Measurements from ENCODE around the gene EVI2B. TPM values are rescaled to one million over a fixed set of nuclear protein-coding genes. Genes with fewer than 3 reads are reported as not detected.
"Not testable (repeated sequence)": the region's sequence is repeated elsewhere in the genome, so short reads cannot be mapped to it uniquely, and the experiment has no call there.

EVI2B gene
- polyA plus RNA-seq, 1 donor (not counting 4 experiments of a cell fraction or from before 2014, with no cell fraction given), result 0.80 TPM

GRCh38 chr17:31266042-31266441 lies 47.8 kb downstream of the EVI2B start:
- FAIRE-seq (peak; percentile 39), DNase-seq (ENCODE audit: low read depth, low spot score) (no peak)
- dilution Hi-C loops (cut with MboI; ENCODE audit: extremely low pct_ligation_motif_present, low sequenced_read_pairs), result no loop called here

GRCh38 chr17:31262923-31263322 lies 50.9 kb downstream of the EVI2B start:
- DNase-seq (ENCODE audit: low read depth, low spot score); H3K27me3 ChIP-seq (ENCODE audit: control insufficient read depth, extremely low read depth, insufficient read depth, low read length); H3K4me3 ChIP-seq (ENCODE audit: control insufficient read depth in 2 of 3, extremely low read depth in 1 of 3, insufficient read depth in 2 of 3, low read depth in 1 of 3, low read length in 3 of 3); H3K9me1 ChIP-seq (ENCODE audit: control insufficient read depth, extremely low read depth, insufficient read depth, low read length); H3K4me2 ChIP-seq (ENCODE audit: control insufficient read depth, extremely low read depth, insufficient read depth, low read depth, low read length); H3K79me2 ChIP-seq (ENCODE audit: control insufficient read depth, insufficient read depth, low read length); H3K27ac ChIP-seq (ENCODE audit: control insufficient read depth, insufficient read depth, low read length); H4K20me1 ChIP-seq (ENCODE audit: control insufficient read depth, extremely low read depth, insufficient read depth, low read length); H3K9ac ChIP-seq (ENCODE audit: control insufficient read depth, extremely low read depth, insufficient read depth, low read length); dilution Hi-C loops (cut with MboI; ENCODE audit: extremely low pct_ligation_motif_present, low sequenced_read_pairs); H3K4me1 ChIP-seq (ENCODE audit: control insufficient read depth, extremely low read depth, insufficient read depth, low read length); H2AFZ ChIP-seq (ENCODE audit: control insufficient read depth, low read length); H3K9me3 ChIP-seq (ENCODE audit: control insufficient read depth, low read depth, low read length); FAIRE-seq: not testable (repeated sequence)
- peaks cover 7 to 12% of the 10 kb centered on the region in 2 experiments for H3K36me3 ChIP-seq (ENCODE audit: control insufficient read depth in 2 of 2, extremely low read depth in 1 of 2, insufficient read depth in 2 of 2, low read length in 2 of 2)

More at GRCh38 chr17:31266042-31266441, 47.8 kb downstream of the EVI2B start:
- TF ChIP-seq EZH2 (IDR thresholded peaks at IDR 0.05; ENCODE audit: low read length), result no peak
- TF ChIP-seq, protein P1, sequence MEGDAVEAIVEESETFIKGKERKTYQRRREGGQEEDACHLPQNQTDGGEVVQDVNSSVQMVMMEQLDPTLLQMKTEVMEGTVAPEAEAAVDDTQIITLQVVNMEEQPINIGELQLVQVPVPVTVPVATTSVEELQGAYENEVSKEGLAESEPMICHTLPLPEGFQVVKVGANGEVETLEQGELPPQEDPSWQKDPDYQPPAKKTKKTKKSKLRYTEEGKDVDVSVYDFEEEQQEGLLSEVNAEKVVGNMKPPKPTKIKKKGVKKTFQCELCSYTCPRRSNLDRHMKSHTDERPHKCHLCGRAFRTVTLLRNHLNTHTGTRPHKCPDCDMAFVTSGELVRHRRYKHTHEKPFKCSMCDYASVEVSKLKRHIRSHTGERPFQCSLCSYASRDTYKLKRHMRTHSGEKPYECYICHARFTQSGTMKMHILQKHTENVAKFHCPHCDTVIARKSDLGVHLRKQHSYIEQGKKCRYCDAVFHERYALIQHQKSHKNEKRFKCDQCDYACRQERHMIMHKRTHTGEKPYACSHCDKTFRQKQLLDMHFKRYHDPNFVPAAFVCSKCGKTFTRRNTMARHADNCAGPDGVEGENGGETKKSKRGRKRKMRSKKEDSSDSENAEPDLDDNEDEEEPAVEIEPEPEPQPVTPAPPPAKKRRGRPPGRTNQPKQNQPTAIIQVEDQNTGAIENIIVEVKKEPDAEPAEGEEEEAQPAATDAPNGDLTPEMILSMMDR (optimal IDR thresholded peaks at IDR 0.05 in 1 of 3, IDR thresholded peaks at IDR 0.05 in 1 of 3, conservative IDR thresholded peaks at IDR 0.05 in 1 of 3; ENCODE audit: extremely low read depth in 1 of 3, insufficient read depth in 2 of 3, low read length in 3 of 3), result peak in 1 of 3 experiments; percentile 16
- H3K36me3 ChIP-seq (ENCODE audit: control insufficient read depth in 2 of 2, extremely low read depth in 1 of 2, insufficient read depth in 2 of 2, low read length in 2 of 2), result peaks cover 6 to 7% of the 10 kb centered on the region in 2 experiments
- H3K9me3 ChIP-seq (ENCODE audit: control insufficient read depth, low read depth, low read length), result no peaks in the 10 kb centered on the region
- H4K20me1 ChIP-seq (ENCODE audit: control insufficient read depth, extremely low read depth, insufficient read depth, low read length), result no peaks in the 10 kb centered on the region
- peaks cover 20% of the 10 kb centered on the region for H3K4me1 ChIP-seq (ENCODE audit: control insufficient read depth, extremely low read depth, insufficient read depth, low read length)
- no peak overlapping the region for H3K4me2 ChIP-seq (ENCODE audit: control insufficient read depth, extremely low read depth, insufficient read depth, low read depth, low read length)
- no peak overlapping the region for H3K4me3 ChIP-seq (ENCODE audit: control insufficient read depth in 2 of 3, extremely low read depth in 1 of 3, insufficient read depth in 2 of 3, low read depth in 1 of 3, low read length in 3 of 3)
- H3K27ac ChIP-seq (ENCODE audit: control insufficient read depth, insufficient read depth, low read length), result no peak overlapping the region
- H3K27me3 ChIP-seq (ENCODE audit: control insufficient read depth, extremely low read depth, insufficient read depth, low read length), result no peaks in the 10 kb centered on the region
- no peak overlapping the region for H2AFZ ChIP-seq (ENCODE audit: control insufficient read depth, low read length)
- no peak overlapping the region for H3K9ac ChIP-seq (ENCODE audit: control insufficient read depth, extremely low read depth, insufficient read depth, low read length)
- no peaks in the 10 kb centered on the region for H3K79me2 ChIP-seq (ENCODE audit: control insufficient read depth, insufficient read depth, low read length)
- H3K9me1 ChIP-seq (ENCODE audit: control insufficient read depth, extremely low read depth, insufficient read depth, low read length), result no peaks in the 10 kb centered on the region

DNA sequence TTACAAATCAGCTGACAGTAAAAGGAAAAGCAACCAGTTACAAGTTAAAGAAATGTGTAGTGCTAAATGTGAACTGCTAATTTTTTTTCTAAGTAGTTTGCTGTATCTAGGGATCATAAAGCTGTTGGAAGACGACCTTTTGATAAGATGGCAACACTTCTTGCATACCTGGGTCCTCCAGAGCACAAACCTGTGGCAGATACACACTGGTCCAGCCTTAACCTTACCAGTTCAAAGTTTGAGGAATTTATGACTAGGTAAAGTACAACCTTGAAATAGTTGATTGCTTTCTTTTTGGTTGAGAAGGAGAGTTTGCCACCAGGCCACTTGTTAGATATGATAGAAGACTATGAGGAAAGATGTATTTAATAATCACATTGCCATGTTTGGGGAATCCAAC lies 52.3 kb downstream of the EVI2B start:
- Histone ChIP-seq H3K4me1 (ENCODE audit: control insufficient read depth, extremely low read depth, insufficient read depth, low read length) (no peaks in the 10 kb centered on the region), H2AFZ (ENCODE audit: control insufficient read depth, low read length) (no peak overlapping the region), H3K9me3 (ENCODE audit: control insufficient read depth, low read depth, low read length) (no peaks in the 10 kb centered on the region), H3K4me3 (ENCODE audit: control insufficient read depth in 2 of 3, extremely low read depth in 1 of 3, insufficient read depth in 2 of 3, low read depth in 1 of 3, low read length in 3 of 3) (no peak overlapping the region), H4K20me1 (ENCODE audit: control insufficient read depth, extremely low read depth, insufficient read depth, low read length) (no peaks in the 10 kb centered on the region), H3K27ac (ENCODE audit: control insufficient read depth, insufficient read depth, low read length) (no peak overlapping the region), H3K27me3 (ENCODE audit: control insufficient read depth, extremely low read depth, insufficient read depth, low read length) (no peaks in the 10 kb centered on the region), H3K79me2 (ENCODE audit: control insufficient read depth, insufficient read depth, low read length) (no peaks in the 10 kb centered on the region), H3K36me3 (ENCODE audit: control insufficient read depth in 2 of 2, extremely low read depth in 1 of 2, insufficient read depth in 2 of 2, low read length in 2 of 2) (peaks cover 5 to 7% of the 10 kb centered on the region in 2 experiments), H3K9ac (ENCODE audit: control insufficient read depth, extremely low read depth, insufficient read depth, low read length) (no peak overlapping the region), H3K4me2 (ENCODE audit: control insufficient read depth, extremely low read depth, insufficient read depth, low read depth, low read length) (no peak overlapping the region), H3K9me1 (ENCODE audit: control insufficient read depth, extremely low read depth, insufficient read depth, low read length) (no peaks in the 10 kb centered on the region)
- no peak for FAIRE-seq
- no peak for DNase-seq (ENCODE audit: low read depth, low spot score)
- TF ChIP-seq, protein P1 (optimal IDR thresholded peaks at IDR 0.05 in 1 of 3, IDR thresholded peaks at IDR 0.05 in 1 of 3, conservative IDR thresholded peaks at IDR 0.05 in 1 of 3; ENCODE audit: extremely low read depth in 1 of 3, insufficient read depth in 2 of 3, low read length in 3 of 3), result no peak
- no peak for TF ChIP-seq EZH2 (IDR thresholded peaks at IDR 0.05; ENCODE audit: low read length)
- dilution Hi-C loops (cut with MboI; ENCODE audit: extremely low pct_ligation_motif_present, low sequenced_read_pairs), result no loop called here
